PFSK-1 (cell line): ENCODE data around the gene COL4A2.

Experiments
- FOXP2 ChIP-seq: optimal IDR thresholded peaks from 2 replicates; pipeline ENCODE3; 2011; ENCODE audit warnings: borderline replicate concordance, control low read depth, inconsistent platforms; ENCODE audit not compliant: insufficient read depth; ENCODE audit errors: extremely low read length, extremely low read depth
- POLR2AphosphoS5 ChIP-seq: IDR thresholded peaks from 2 replicates; pipeline ENCODE4 v1.6.1; 2012; ENCODE audit warnings: low read depth, mild to moderate bottlenecking, control low read depth, low read length, moderate library complexity
- SIN3A ChIP-seq: IDR thresholded peaks from 2 replicates; pipeline ENCODE4 v1.6.1; 2012; ENCODE audit warnings: mild to moderate bottlenecking, low read length, moderate library complexity, borderline replicate concordance; ENCODE audit not compliant: insufficient read depth
- TAF1 ChIP-seq: IDR thresholded peaks from 2 replicates; pipeline ENCODE4 v1.6.1; 2012; ENCODE audit warnings: low read length, control low read depth, borderline replicate concordance; ENCODE audit not compliant: insufficient read depth
- TF ChIP-seq, protein P1 (sequence below), 2 experiments: IDR thresholded peaks; 2 replicates each; pipeline versions ENCODE4 v1.6.1 to v1.8.0; 2011 to 2012; ENCODE audit warnings: low read depth in 2 of 2, low read length in 2 of 2, control low read depth in 1 of 2, inconsistent platforms in 1 of 2, mild to moderate bottlenecking in 1 of 2, moderate library complexity in 1 of 2; ENCODE audit not compliant: insufficient read depth in 1 of 2

COL4A2 gene

DNA sequence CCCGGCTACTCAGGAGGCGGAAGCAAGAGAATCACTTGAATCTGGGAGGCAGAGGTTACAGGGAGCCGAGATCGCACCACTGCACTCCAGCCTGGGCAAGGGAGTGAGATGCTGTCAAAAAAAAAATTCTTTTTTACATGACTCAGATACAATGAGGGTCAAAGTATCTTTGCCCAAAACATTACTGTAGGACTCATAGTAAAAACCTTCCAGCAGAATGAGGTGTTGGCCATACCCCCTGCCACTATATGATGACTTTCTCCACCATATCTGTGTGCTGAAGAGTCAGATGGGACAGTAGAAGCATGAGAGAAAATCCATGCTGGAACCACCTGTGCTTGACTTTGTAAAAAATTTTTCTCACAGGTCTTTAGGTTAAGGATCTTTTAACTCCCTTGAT lies 86.7 kb downstream of the COL4A2 start:
- TF ChIP-seq, protein P1, sequence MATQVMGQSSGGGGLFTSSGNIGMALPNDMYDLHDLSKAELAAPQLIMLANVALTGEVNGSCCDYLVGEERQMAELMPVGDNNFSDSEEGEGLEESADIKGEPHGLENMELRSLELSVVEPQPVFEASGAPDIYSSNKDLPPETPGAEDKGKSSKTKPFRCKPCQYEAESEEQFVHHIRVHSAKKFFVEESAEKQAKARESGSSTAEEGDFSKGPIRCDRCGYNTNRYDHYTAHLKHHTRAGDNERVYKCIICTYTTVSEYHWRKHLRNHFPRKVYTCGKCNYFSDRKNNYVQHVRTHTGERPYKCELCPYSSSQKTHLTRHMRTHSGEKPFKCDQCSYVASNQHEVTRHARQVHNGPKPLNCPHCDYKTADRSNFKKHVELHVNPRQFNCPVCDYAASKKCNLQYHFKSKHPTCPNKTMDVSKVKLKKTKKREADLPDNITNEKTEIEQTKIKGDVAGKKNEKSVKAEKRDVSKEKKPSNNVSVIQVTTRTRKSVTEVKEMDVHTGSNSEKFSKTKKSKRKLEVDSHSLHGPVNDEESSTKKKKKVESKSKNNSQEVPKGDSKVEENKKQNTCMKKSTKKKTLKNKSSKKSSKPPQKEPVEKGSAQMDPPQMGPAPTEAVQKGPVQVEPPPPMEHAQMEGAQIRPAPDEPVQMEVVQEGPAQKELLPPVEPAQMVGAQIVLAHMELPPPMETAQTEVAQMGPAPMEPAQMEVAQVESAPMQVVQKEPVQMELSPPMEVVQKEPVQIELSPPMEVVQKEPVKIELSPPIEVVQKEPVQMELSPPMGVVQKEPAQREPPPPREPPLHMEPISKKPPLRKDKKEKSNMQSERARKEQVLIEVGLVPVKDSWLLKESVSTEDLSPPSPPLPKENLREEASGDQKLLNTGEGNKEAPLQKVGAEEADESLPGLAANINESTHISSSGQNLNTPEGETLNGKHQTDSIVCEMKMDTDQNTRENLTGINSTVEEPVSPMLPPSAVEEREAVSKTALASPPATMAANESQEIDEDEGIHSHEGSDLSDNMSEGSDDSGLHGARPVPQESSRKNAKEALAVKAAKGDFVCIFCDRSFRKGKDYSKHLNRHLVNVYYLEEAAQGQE (IDR thresholded peaks at IDR 0.05; ENCODE audit: insufficient read depth in 1 of 2, low read depth in 2 of 2, low read length in 2 of 2) = no peak
- no peak for TF ChIP-seq FOXP2
- TF ChIP-seq SIN3A = no peak
- no peak for TF ChIP-seq POLR2AphosphoS5
- TF ChIP-seq TAF1 = no peak

DNA sequence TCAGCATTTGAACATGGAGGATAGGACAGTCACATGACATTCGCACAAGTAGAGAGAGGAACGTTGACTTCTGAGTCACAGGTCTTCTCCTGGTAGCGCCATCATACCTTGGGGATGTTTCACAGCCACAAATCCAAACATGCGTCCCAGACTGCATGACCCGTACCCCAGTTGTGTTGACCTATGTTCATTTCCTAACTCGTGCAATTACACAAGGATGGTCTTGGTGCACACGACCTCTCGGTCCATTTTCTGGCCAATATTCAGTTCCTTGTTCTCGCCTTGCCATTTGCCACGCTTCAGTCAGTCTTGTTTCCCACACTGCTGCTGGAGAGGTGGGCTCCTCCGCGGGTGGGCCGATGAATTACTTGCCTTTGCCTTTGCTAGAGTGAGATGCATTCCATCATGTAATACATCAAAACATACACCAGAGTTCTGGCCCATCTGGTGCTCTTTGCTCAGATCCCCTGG lies 87.3 kb downstream of the COL4A2 start:
- TF ChIP-seq, protein P1 (IDR thresholded peaks at IDR 0.05; ENCODE audit: insufficient read depth in 1 of 2, low read depth in 2 of 2, low read length in 2 of 2) = no peak
- TF ChIP-seq TAF1 (no peak), POLR2AphosphoS5 (no peak), FOXP2 (no peak), SIN3A (no peak)

DNA sequence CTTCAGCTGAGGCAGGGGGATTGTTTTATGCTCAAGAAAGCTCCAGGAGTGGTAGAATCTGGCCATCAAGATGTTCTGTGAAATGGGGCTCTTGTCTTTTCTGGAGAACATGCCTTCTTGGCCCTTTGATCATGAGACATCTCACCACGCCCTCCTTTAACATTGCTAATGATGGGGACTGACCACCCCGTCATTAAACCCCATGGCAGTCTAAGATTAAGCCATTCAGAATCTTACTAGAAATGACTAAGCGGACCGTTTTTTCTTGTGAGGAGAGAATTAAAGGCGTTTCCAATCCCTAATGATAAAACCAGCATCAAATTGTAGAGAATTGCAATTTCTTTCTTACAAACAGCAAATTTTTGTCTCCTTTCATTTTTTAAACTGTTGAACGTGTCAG lies 89.4 kb downstream of the COL4A2 start:
- TF ChIP-seq TAF1 (no peak), SIN3A (no peak), FOXP2 (no peak), POLR2AphosphoS5 (no peak)
- TF ChIP-seq, protein P1 (IDR thresholded peaks at IDR 0.05; ENCODE audit: insufficient read depth in 1 of 2, low read depth in 2 of 2, low read length in 2 of 2) = no peak

DNA sequence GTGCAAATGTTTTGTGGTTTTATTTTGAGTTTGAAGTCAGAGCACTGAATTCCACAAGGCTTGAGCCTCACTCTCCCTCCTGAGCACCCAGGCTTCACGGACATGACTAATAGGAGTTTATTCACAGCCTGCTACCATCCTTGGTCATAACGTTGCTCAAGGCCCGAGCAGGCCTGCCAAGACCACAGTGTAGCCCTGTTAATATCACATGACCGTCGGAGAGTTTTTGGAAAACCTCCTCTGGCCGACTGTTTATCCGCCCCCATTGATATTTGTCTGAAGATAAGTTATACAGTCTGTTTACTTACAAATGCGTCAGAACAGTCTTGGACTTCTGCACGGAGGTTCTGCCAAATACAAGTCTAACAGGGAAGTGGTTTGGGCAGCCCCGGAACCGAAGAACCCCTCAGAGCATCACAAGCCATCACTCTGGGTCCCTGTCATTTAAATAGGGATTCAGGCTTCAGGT lies 89.9 kb downstream of the COL4A2 start:
- TF ChIP-seq FOXP2 = no peak
- TF ChIP-seq TAF1 = no peak
- TF ChIP-seq SIN3A = no peak
- no peak for TF ChIP-seq POLR2AphosphoS5
- TF ChIP-seq, protein P1 (IDR thresholded peaks at IDR 0.05; ENCODE audit: insufficient read depth in 1 of 2, low read depth in 2 of 2, low read length in 2 of 2) = no peak
